Right lobe of liver (tissue), 4 donors: ENCODE results near the gene HSF4.

ENCODE experiments used
- CTCF ChIP-seq, 4 donors: fragments of 200-600 bp in 3 of 4; fragments of 450-650 bp in 1 of 4; IDR thresholded peaks; one replicate each; pipeline versions ENCODE4 v1.5.1 to v1.8.0; 2016 to 2022; ENCODE audit warnings: antibody characterized with exemption in 4 of 4, mild to moderate bottlenecking in 2 of 4
- POLR2A ChIP-seq: fragments of 450-650 bp; IDR thresholded peaks from one replicate; pipeline ENCODE4 v1.6.1; 2017; ENCODE audit warnings: antibody characterized with exemption, mild to moderate bottlenecking
- donor health status: DM: no; HTN: no; CAD: no.
- donor health status: DM: no; HTN: no; CAD: no.
- donor health status: DM: no; HTN: yes; CAD: no.

GRCh38 chr16:67192781-67193361 lies 28.3 kb downstream of the HSF4 start:
- TF ChIP-seq CTCF (IDR thresholded peaks at IDR 0.05): no peak
- no peak for TF ChIP-seq POLR2A
